Fibroblast of lung (primary cell): Measurements from ENCODE around the gene CARD6. TPM values are rescaled to one million over a fixed set of nuclear protein-coding genes. Genes with fewer than 3 reads are reported as not detected.
"Not testable (repeated sequence)": the region's sequence is repeated elsewhere in the genome, so short reads cannot be mapped to it uniquely, and the experiment has no call there.

Experiments
- DNase-seq, 2 donors: peaks; one replicate each; pipeline versions ENCODE4 v3.0.0 to v3.0.0-alpha.2; 2010; ENCODE audit warnings: low read depth in 2 of 2
- H2AFZ ChIP-seq: 2 replicates; pipeline ENCODE4 v1.5.1; 2012; ENCODE audit warnings: low read length, control low read depth, inconsistent platforms
- H3K27ac ChIP-seq: 2 replicates; pipeline ENCODE4 v1.5.1; 2011; ENCODE audit warnings: low read length, control low read depth; ENCODE audit not compliant: insufficient read depth
- H3K27me3 ChIP-seq: 2 replicates; pipeline ENCODE4 v1.5.1; 2011; ENCODE audit warnings: mild to moderate bottlenecking, low read length; ENCODE audit not compliant: control insufficient read depth, insufficient read depth
- H3K36me3 ChIP-seq: 2 replicates; pipeline ENCODE4 v1.5.1; 2011; ENCODE audit warnings: low read length; ENCODE audit not compliant: control insufficient read depth, insufficient read depth
- H3K4me1 ChIP-seq: 2 replicates; pipeline ENCODE4 v1.5.1; 2011; ENCODE audit warnings: low read length; ENCODE audit not compliant: control insufficient read depth, insufficient read depth; ENCODE audit errors: extremely low read depth
- H3K4me2 ChIP-seq: 2 replicates; pipeline ENCODE4 v1.5.1; 2011; ENCODE audit warnings: low read length, control low read depth; ENCODE audit not compliant: insufficient read depth; ENCODE audit errors: extremely low read depth
- H3K4me3 ChIP-seq, 4 experiments: fragments of 200-600 bp in 1 of 4; sonication (generic) in 1 of 4; replicated peaks in 1 of 4; 2 replicates each; pipeline ENCODE4 v1.5.1; 2011 to 2016; ENCODE audit warnings: low read length in 4 of 4, low read depth in 3 of 4, mild to moderate bottlenecking in 3 of 4, control low read depth in 2 of 4, inconsistent platforms in 1 of 4, mixed read lengths in 1 of 4; ENCODE audit not compliant: insufficient read depth in 1 of 4; ENCODE audit errors: control extremely low read depth in 1 of 4
- H3K79me2 ChIP-seq: 2 replicates; pipeline ENCODE4 v1.5.1; 2012; ENCODE audit warnings: mild to moderate bottlenecking, low read length, inconsistent platforms; ENCODE audit not compliant: control insufficient read depth, insufficient read depth
- H3K9ac ChIP-seq: 2 replicates; pipeline ENCODE4 v1.5.1; 2011; ENCODE audit warnings: mild to moderate bottlenecking, low read length, control low read depth; ENCODE audit not compliant: insufficient read depth
- H3K9me3 ChIP-seq: 2 replicates; pipeline ENCODE4 v1.5.1; 2012; ENCODE audit warnings: low read depth, low read length; ENCODE audit not compliant: control insufficient read depth, insufficient read depth
- H4K20me1 ChIP-seq: 2 replicates; pipeline ENCODE4 v1.5.1; 2011; ENCODE audit warnings: low read length; ENCODE audit not compliant: control insufficient read depth, insufficient read depth; ENCODE audit errors: extremely low read depth
- CTCF ChIP-seq, 2 donors: IDR thresholded peaks in 1 of 2; conservative IDR thresholded peaks in 1 of 2; 1 replicate in 1 of 2; 2 replicates in 1 of 2; pipeline ENCODE4 v1.5.1; 2011 to 2012; ENCODE audit warnings: low read length in 2 of 2, control low read depth in 1 of 2, inconsistent platforms in 1 of 2, low read depth in 1 of 2, mild to moderate bottlenecking in 1 of 2
- EZH2 ChIP-seq: IDR thresholded peaks from 2 replicates; pipeline ENCODE4 v1.5.1; 2012; ENCODE audit warnings: low read length, control low read depth, mild to moderate bottlenecking; ENCODE audit errors: missing control alignments
- polyA minus RNA-seq: library from RNA; depleted of rRNA, polyadenylated mRNA; stranded (reverse); fragments of >200 nt; gene quantifications from 2 replicates; pipeline ENCODE4 v1.2.3, GENCODE V29; 2011; ENCODE audit warnings: low replicate concordance
- polyA plus RNA-seq, 2 donors: library from polyadenylated mRNA; depleted of rRNA in 1 of 2; stranded (reverse) in 1 of 2; unstranded in 1 of 2; fragments of >200 nt; gene quantifications; 2 replicates each; pipeline ENCODE4 v1.2.1, GENCODE V29; 2011 to 2012; ENCODE audit warnings: missing spikeins in 1 of 2
- total RNA-seq: library from RNA; depleted of rRNA; stranded (reverse); fragments of >200 nt; gene quantifications from 2 replicates; pipeline ENCODE4 v1.2.1, GENCODE V29; 2014

CARD6 gene
- total RNA-seq = 12.7 and 14.4 TPM in 2 replicates
- polyA plus RNA-seq = 8.1 and 8.7 TPM in 2 replicates
- 5.3 and 5.8 TPM in 2 replicates for polyA plus RNA-seq (2012)
- polyA minus RNA-seq = 1.8 and 4.3 TPM in 2 replicates

DNA sequence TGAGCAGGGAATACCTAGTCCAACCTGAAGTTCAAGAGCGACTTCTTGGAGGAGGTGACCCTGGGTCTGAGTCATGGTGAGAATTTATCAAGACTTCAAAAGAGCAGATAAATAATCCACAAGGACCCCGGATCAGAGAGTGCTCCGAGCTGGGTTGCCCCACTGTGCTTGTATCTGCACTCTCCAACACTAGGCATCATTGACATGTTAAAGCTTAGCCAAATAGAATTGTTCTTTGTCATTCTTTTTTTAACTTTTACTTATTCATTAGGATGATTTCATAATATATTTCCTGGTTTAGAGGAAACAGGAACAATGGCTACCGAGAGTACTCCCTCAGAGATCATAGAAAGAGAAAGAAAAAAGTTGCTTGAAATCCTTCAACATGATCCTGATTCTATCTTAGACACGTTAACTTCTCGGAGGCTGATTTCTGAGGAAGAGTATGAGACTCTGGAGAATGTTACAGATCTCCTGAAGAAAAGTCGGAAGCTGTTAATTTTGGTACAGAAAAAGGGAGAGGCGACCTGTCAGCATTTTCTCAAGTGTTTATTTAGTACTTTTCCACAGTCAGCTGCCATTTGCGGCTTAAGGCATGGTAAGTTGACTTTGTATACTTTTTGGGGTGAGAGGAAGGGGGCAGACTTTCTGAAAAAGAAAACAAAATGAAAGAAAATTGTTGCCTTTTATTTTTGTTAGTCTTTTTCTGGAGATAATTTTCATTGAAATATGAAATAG lies at the start of gene CARD6:
Gene CARD6 (plus strand): TSS at position 300 of the 738 bp plus-strand sequence. CDS start 16 bp downstream, at position 316.
- peak within 1 kb of the TSS; percentile 87 for H3K27ac ChIP-seq
- H3K79me2 ChIP-seq = no peaks in the 10 kb centered on the region
- no peaks in the 10 kb centered on the region for H3K9me3 ChIP-seq
- peak in 1 of 2 donors; percentile 67 for DNase-seq
- TF ChIP-seq CTCF (conservative IDR thresholded peaks at IDR 0.05 in 1 of 2, IDR thresholded peaks at IDR 0.05 in 1 of 2; ENCODE audit: low read depth in 1 of 2, low read length in 2 of 2) (peak in 1 of 2 donors; percentile 15), EZH2 (no peak)
- H3K27me3 ChIP-seq = no peaks in the 10 kb centered on the region
- H2AFZ ChIP-seq = peak within 1 kb of the TSS; percentile 65
- no peaks in the 10 kb centered on the region for H3K4me1 ChIP-seq
- H4K20me1 ChIP-seq = no peaks in the 10 kb centered on the region
- no peaks in the 10 kb centered on the region for H3K36me3 ChIP-seq
- H3K4me2 ChIP-seq = peak within 1 kb of the TSS; percentile 90
- H3K4me3 ChIP-seq = peak within 1 kb of the TSS; percentile 38 to 77 (median 66)
- H3K9ac ChIP-seq = peak within 1 kb of the TSS; percentile 64

GRCh38 chr5:40791715-40792139 lies 49.4 kb upstream of the CARD6 start:
- peak; percentile 8 to 11 for DNase-seq
- no peak overlapping the region for H3K27ac ChIP-seq
- no peak overlapping the region for H3K4me2 ChIP-seq
- no peaks in the 10 kb centered on the region for H3K27me3 ChIP-seq
- H3K4me1 ChIP-seq = peaks cover 4% of the 10 kb centered on the region
- no peaks in the 10 kb centered on the region for H3K36me3 ChIP-seq
- H2AFZ ChIP-seq = no peak overlapping the region
- no peaks in the 10 kb centered on the region for H3K9me3 ChIP-seq
- peaks cover 98% of the 10 kb centered on the region for H3K79me2 ChIP-seq
- peaks cover 3% of the 10 kb centered on the region for H4K20me1 ChIP-seq
- H3K9ac ChIP-seq = no peak overlapping the region
- no peak overlapping the region for H3K4me3 ChIP-seq
- TF ChIP-seq CTCF (conservative IDR thresholded peaks at IDR 0.05 in 1 of 2, IDR thresholded peaks at IDR 0.05 in 1 of 2; ENCODE audit: low read depth in 1 of 2, low read length in 2 of 2) (no peak), EZH2 (no peak)

DNA sequence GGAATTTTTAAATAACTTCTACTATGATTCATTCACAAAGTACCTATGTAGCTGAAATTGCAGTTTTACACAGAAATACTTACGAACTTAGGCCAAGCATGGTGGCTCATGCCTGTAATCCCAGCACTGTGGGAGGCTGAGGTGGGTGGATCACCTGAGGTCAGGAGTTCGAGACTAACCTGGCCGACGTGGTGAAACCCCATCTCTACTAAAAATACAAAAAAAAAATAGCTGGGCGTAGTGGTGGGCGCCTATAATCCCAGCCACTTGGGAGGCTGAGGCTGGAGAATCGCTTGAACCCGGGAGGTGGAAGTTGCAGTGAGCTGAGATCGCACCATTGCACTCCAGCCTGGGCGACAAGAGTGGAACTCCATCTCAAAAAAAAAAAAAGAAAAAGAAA lies 48.5 kb upstream of the CARD6 start:
- H3K27ac ChIP-seq, H2AFZ ChIP-seq, H3K9ac ChIP-seq, H3K4me2 ChIP-seq, H3K4me1 ChIP-seq, H4K20me1 ChIP-seq, H3K4me3 ChIP-seq, H3K27me3 ChIP-seq, H3K9me3 ChIP-seq, DNase-seq, H3K36me3 ChIP-seq: not testable (repeated sequence)
- peaks cover 99% of the 10 kb centered on the region for H3K79me2 ChIP-seq

DNA sequence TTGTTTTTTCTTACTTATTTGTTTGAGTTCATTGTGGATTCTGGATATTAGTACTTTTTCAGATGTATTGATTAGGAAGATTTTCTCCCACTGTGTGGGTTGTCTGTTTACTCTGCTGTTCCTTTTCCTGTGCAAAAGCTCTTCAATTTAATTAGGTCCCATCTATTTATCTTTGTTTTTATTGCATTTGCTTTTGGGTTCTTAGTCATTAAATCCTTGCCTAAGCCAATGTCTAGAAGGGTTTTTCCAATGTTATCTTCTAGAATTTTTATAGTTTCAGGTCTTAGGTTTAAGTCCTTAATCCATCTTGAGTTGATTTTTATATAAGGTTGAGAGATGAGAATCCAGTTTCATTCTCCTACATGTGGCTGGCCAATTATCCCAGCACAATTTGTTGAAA lies 46.8 kb upstream of the CARD6 start:
- H4K20me1 ChIP-seq = not testable (repeated sequence)

DNA sequence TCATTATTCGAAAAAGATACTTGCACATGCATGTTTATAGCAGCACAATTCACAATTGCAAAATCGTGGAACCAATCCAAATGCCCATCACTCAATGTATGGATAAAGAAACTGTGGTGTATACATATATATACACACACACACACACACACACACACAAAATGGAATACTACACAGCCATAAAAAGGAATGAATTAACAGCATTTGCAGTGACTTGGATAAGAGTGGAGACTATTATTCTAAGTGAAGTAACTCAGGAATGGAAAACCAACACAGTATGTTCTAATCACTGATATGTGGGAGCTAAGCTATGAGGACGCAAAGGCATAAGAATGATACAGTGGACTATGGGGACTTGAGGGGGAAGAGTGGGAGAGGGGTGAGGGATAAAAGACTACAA lies 46.3 kb upstream of the CARD6 start:
- not testable (repeated sequence) for H4K20me1 ChIP-seq, H3K36me3 ChIP-seq, H3K4me3 ChIP-seq, H3K9ac ChIP-seq, H3K4me2 ChIP-seq, H3K4me1 ChIP-seq, H3K27me3 ChIP-seq, H2AFZ ChIP-seq, H3K9me3 ChIP-seq, DNase-seq, H3K27ac ChIP-seq
- H3K79me2 ChIP-seq = peaks cover 79% of the 10 kb centered on the region

More for the DNA sequence above, 46.8 kb upstream of the CARD6 start:
- not testable (repeated sequence) for DNase-seq, H3K4me2 ChIP-seq, H3K27me3 ChIP-seq, H3K4me3 ChIP-seq, H2AFZ ChIP-seq, H3K27ac ChIP-seq, H3K9ac ChIP-seq, H3K4me1 ChIP-seq, H3K36me3 ChIP-seq, H3K9me3 ChIP-seq
- H3K79me2 ChIP-seq = peaks cover 84% of the 10 kb centered on the region
